K562 (cell line): ENCODE results near the gene ATF7IP. TPM values are rescaled to one million over a fixed set of nuclear protein-coding genes. Genes with fewer than 3 reads are reported as not detected.
A peak's percentile ranks its signal among the peaks of the same experiment; 100 is the strongest.

Experiments
- ATAC-seq: fragments of 200-7000 bp; cut with Tn5 transposase; 3 replicates; pipeline ENCODE4 v1.9.1; 2020; ENCODE audit warnings: moderate library complexity
- BruUV-seq: library from RNA; stranded (reverse); fragments of 400-500 nt; replicated peaks from 2 replicates; lab custom pipeline; 2021; lab: Mats Ljungman, UMichigan
- CTCF ChIA-PET: fragments of 300-600 bp; formaldehyde crosslinking; extraction: SDS; loops from one replicate; lab custom pipeline; 2021; ENCODE audit warnings: low intra/inter-chr PET ratio; lab: Yijun Ruan, JAX
- POLR2A ChIA-PET: fragments of 300-600, 350-650 bp; sonication (Branson Sonifier 250); formaldehyde crosslinking; extraction: SDS; loops from one replicate; lab custom pipeline; 2021; ENCODE audit warnings: antibody characterized with exemption, inconsistent platforms; lab: Yijun Ruan, JAX
- DNase-seq, 4 experiments: peaks; one replicate each; pipeline versions ENCODE4 v3.0.0 to v3.0.0-alpha.2; 2011 to 2018; ENCODE audit warnings: low spot score in 3 of 4, mixed read lengths in 3 of 4; ENCODE audit errors: extremely low read depth in 1 of 4
- FAIRE-seq: peaks from 2 replicates; lab custom pipeline; 2011; peaks lifted over from hg19 to GRCh38; lab: Jason Lieb, UNC
- H2AFZ ChIP-seq: 2 replicates; pipeline ENCODE4 v1.6.0; 2011; ENCODE audit warnings: low read depth, low read length, control low read depth, inconsistent platforms
- H3K27ac ChIP-seq: fragments of 200-600 bp; 3 replicates; pipeline ENCODE4 v1.8.0; 2011; ENCODE audit warnings: low read depth, mild to moderate bottlenecking, control low read depth, inconsistent platforms, low read length, moderate library complexity, mixed read lengths; ENCODE audit errors: extremely low read depth
- H3K27me3 ChIP-seq, 2 experiments: fragments of 300-600 bp in 1 of 2; 2 replicates in 1 of 2; 3 replicates in 1 of 2; pipeline versions ENCODE4 v1.6.0 to v1.8.0; 2011; ENCODE audit warnings: inconsistent platforms in 2 of 2, low read length in 2 of 2, mild to moderate bottlenecking in 1 of 2, mixed read lengths in 1 of 2, moderate library complexity in 1 of 2; ENCODE audit not compliant: control insufficient read depth in 2 of 2, insufficient read depth in 2 of 2
- H3K36me3 ChIP-seq: fragments of 300-600 bp; 3 replicates; pipeline ENCODE4 v1.8.0; 2011; ENCODE audit warnings: mild to moderate bottlenecking, low read length, inconsistent platforms; ENCODE audit not compliant: control insufficient read depth, insufficient read depth
- H3K4me1 ChIP-seq, 2 experiments: fragments of 200-600 bp in 1 of 2; replicated peaks in 1 of 2; 2 replicates in 1 of 2; 3 replicates in 1 of 2; pipeline versions ENCODE4 v1.5.1 to v1.8.0; 2011; ENCODE audit warnings: inconsistent platforms in 2 of 2, low read length in 2 of 2, mild to moderate bottlenecking in 1 of 2, mixed read lengths in 1 of 2, moderate library complexity in 1 of 2; ENCODE audit not compliant: control insufficient read depth in 2 of 2, insufficient read depth in 2 of 2
- H3K4me2 ChIP-seq: 2 replicates; pipeline ENCODE4 v1.6.1; 2011; ENCODE audit warnings: low read length, control low read depth, inconsistent platforms, mixed read lengths; ENCODE audit not compliant: insufficient read depth
- H3K4me3 ChIP-seq: fragments of 200-600 bp; sonication (generic), shearing (Covaris generic); 2 replicates; pipeline ENCODE4 v1.5.1; 2016; ENCODE audit warnings: control low read depth, inconsistent platforms
- H3K79me2 ChIP-seq: fragments of 200-600 bp; 3 replicates; pipeline ENCODE4 v1.8.0; 2011; ENCODE audit warnings: low read length, inconsistent platforms; ENCODE audit not compliant: control insufficient read depth, insufficient read depth
- H3K9ac ChIP-seq, 2 experiments: 2 replicates each; pipeline versions ENCODE4 v1.6.0 to v1.6.1; 2011; ENCODE audit warnings: low read depth in 2 of 2, low read length in 2 of 2, control low read depth in 1 of 2, inconsistent platforms in 1 of 2, mild to moderate bottlenecking in 1 of 2, mixed read lengths in 1 of 2; ENCODE audit not compliant: insufficient read depth in 1 of 2
- H3K9me1 ChIP-seq: one replicate; pipeline ENCODE4 v1.6.0; 2011; ENCODE audit warnings: inconsistent platforms, mild to moderate bottlenecking, low read length, moderate library complexity; ENCODE audit not compliant: control insufficient read depth, insufficient read depth
- H3K9me3 ChIP-seq: replicated peaks from 2 replicates; pipeline ENCODE4 v1.5.1; 2011; ENCODE audit warnings: low read depth, low read length, inconsistent platforms; ENCODE audit not compliant: control insufficient read depth, insufficient read depth
- H4K20me1 ChIP-seq: replicated peaks from 2 replicates; pipeline ENCODE4 v1.6.1; 2011; ENCODE audit warnings: low read length, inconsistent platforms, mixed read lengths; ENCODE audit not compliant: control insufficient read depth, insufficient read depth
- ATF7 ChIP-seq: fragments of 450-650 bp; IDR thresholded peaks from 2 replicates; pipeline ENCODE4 v1.7.1; 2014; ENCODE audit warnings: mild to moderate bottlenecking, moderate library complexity
- FOXA3 ChIP-seq, 2 experiments: fragments of 450-650 bp in 1 of 2; sonication (generic) in 1 of 2; formaldehyde crosslinking; IDR thresholded peaks in 1 of 2; conservative IDR thresholded peaks in 1 of 2; 2 replicates each; pipeline versions ENCODE4 v1.4.0 to v1.8.0; 2020 to 2022; ENCODE audit warnings: mild to moderate bottlenecking in 2 of 2, missing genetic modification reagents in 1 of 2
- FUS ChIP-seq: fragments of 200-400 bp; formaldehyde crosslinking; optimal IDR thresholded peaks from 2 replicates; pipeline ENCODE3; 2017; ENCODE audit warnings: low read depth, low read length
- KLF6 ChIP-seq: fragments of 250-450 bp; sonication (Bioruptor Pico); IDR thresholded peaks from 2 replicates; pipeline ENCODE4 v1.4.0; 2020; ENCODE audit warnings: mild to moderate bottlenecking, moderate library complexity, borderline replicate concordance
- NFXL1 ChIP-seq: fragments of 450-650 bp; formaldehyde crosslinking; IDR thresholded peaks from 2 replicates; pipeline ENCODE4 v1.4.0; 2021; ENCODE audit warnings: mild to moderate bottlenecking
- PBX2 ChIP-seq, 2 experiments: IDR thresholded peaks in 1 of 2; conservative IDR thresholded peaks in 1 of 2; 2 replicates each; pipeline ENCODE4 v1.6.1; 2016; ENCODE audit warnings: low read depth in 2 of 2, mild to moderate bottlenecking in 1 of 2, missing compliant biosample characterization in 1 of 2, missing genetic modification characterization in 1 of 2, moderate library complexity in 1 of 2
- PPARD ChIP-seq: fragments of 250-450 bp; sonication (Bioruptor Pico); IDR thresholded peaks from 2 replicates; pipeline ENCODE4 v1.8.0; 2022; ENCODE audit warnings: inconsistent platforms, mild to moderate bottlenecking, moderate library complexity
- SREBF1 ChIP-seq: fragments of 150-350 bp; IDR thresholded peaks from 2 replicates; pipeline ENCODE4 v1.6.1; 2014; ENCODE audit warnings: antibody characterized with exemption, low read depth, low read length, borderline replicate concordance
- TOE1 ChIP-seq, 2 experiments: fragments of 450-650 bp in 1 of 2; sonication (generic) in 1 of 2; formaldehyde crosslinking in 1 of 2; IDR thresholded peaks; 2 replicates each; pipeline versions ENCODE4 v1.7.1 to v1.8.0; 2016 to 2022; ENCODE audit warnings: borderline replicate concordance in 2 of 2, mild to moderate bottlenecking in 2 of 2, antibody characterized with exemption in 1 of 2, inconsistent platforms in 1 of 2, low read depth in 1 of 2, missing genetic modification reagents in 1 of 2, moderate library complexity in 1 of 2
- ZBTB34 ChIP-seq: fragments of 250-450 bp; sonication (Bioruptor Pico); IDR thresholded peaks from 2 replicates; pipeline ENCODE4 v1.8.0; 2021; ENCODE audit warnings: mild to moderate bottlenecking, moderate library complexity
- ZNF239 ChIP-seq: fragments of 250-450 bp; sonication (Bioruptor Pico); IDR thresholded peaks from 2 replicates; pipeline ENCODE4 v1.4.0; 2020; ENCODE audit warnings: mild to moderate bottlenecking
- ZNF395 ChIP-seq: fragments of 200-800 bp; sonication (Bioruptor generic); IDR thresholded peaks from 2 replicates; pipeline ENCODE4 v1.6.1; 2017; ENCODE audit warnings: missing genetic modification characterization, missing compliant biosample characterization
- WGBS: fragments of 100-300 bp; shearing (Covaris generic); methylation state at CpG from one replicate; pipeline ENCODE4 v1.1.6; 2016; ENCODE audit warnings: low coverage, mixed read lengths; ENCODE audit not compliant: insufficient coverage; ENCODE audit errors: missing lambda C conversion rate; 5-methylcytosine and 5-hydroxymethylcytosine counted together
- in situ Hi-C: fragments of 300-500 bp; cut with MboI; formaldehyde crosslinking; loops from 4 replicates; pipeline ENCODE4 v1.15.0; 2018; ENCODE audit warnings: inconsistent platforms, mixed read lengths
- intact Hi-C: fragments of 100-400 bp; cut with micrococcal nuclease; formaldehyde crosslinking; loops from 2 replicates; pipeline ENCODE4 v1.14.2; 2022
- polyA plus RNA-seq, 8 experiments: library from polyadenylated mRNA; depleted of rRNA in 4 of 8; stranded (reverse) in 5 of 8; unstranded in 3 of 8; fragments of >200 nt; fragmentation: Nextera tagmentation in 2 of 8; fragmentation: Illumina TruSeq in 1 of 8; extraction: Ambion mirVana in 2 of 8; extraction: Trizol in 1 of 8; gene quantifications; 2 replicates each; pipeline versions ENCODE4 v1.2.1 to v1.2.3, GENCODE V29; 2011 to 2014; ENCODE audit warnings: inconsistent platforms in 1 of 8, missing spikeins in 1 of 8
- total RNA-seq, 7 experiments: library from RNA; depleted of rRNA in 6 of 7; stranded (reverse); fragments of >200 nt in 6 of 7; fragmentation: Illumina TruSeq in 2 of 7; extraction: Trizol in 2 of 7; gene quantifications; 2 replicates each; pipeline versions ENCODE4 v1.2.1 to v1.2.3, GENCODE V29; 2011 to 2021; ENCODE audit warnings: low replicate concordance in 1 of 7

The ATF7IP gene
- total and polyA plus RNA-seq, 9 of the 15 experiments (the other 6 are each of a cell fraction or from before 2014, with no cell fraction given): 2.8 to 27.1 (median 11.0) TPM

GRCh38 chr12:14390449-14390848 lies 25.0 kb downstream of the ATF7IP start:
- DNase-seq (no peak), FAIRE-seq (no peak), ATAC-seq (no peak)
- no peak overlapping the region for H2AFZ ChIP-seq
- CTCF ChIA-PET: no interaction called here
- H3K9me1 ChIP-seq: no peaks in the 10 kb centered on the region
- H3K4me1 ChIP-seq: peaks cover 0 to 5% of the 10 kb centered on the region in 2 experiments; a peak in 2 of 5 replicates
- BruUV-seq: no TSS peak
- H3K27me3 ChIP-seq: no peaks in the 10 kb centered on the region
- no peaks in the 10 kb centered on the region for H3K9me3 ChIP-seq
- no peak overlapping the region for H3K4me3 ChIP-seq
- H4K20me1 ChIP-seq: no peaks in the 10 kb centered on the region
- peaks cover 8% of the 10 kb centered on the region; the same call in 1 of the 3 replicates for H3K36me3 ChIP-seq
- intact Hi-C loops (no loop called here), in situ Hi-C loops (no loop called here)
- no peak overlapping the region for H3K4me2 ChIP-seq
- WGBS: 79% methylated on average over 3 of the region's 3 CpGs
- no peak overlapping the region for H3K9ac ChIP-seq
- peaks cover 97% of the 10 kb centered on the region for H3K79me2 ChIP-seq
- H3K27ac ChIP-seq: peak overlapping the region; percentile 34; the same call in 1 of the 3 replicates
- POLR2A ChIA-PET: no interaction called here
- TF ChIP-seq KLF6 (CRISPR knock-in tag): no peak
- no peak for TF ChIP-seq PBX2 (CRISPR knock-in tag; IDR thresholded peaks at IDR 0.05; ENCODE audit: low read depth)
- no peak for TF ChIP-seq PBX2 (tag; conservative IDR thresholded peaks at IDR 0.05; ENCODE audit: low read depth)
- TF ChIP-seq ZNF395: no peak
- TF ChIP-seq TOE1 (IDR thresholded peaks at IDR 0.05; ENCODE audit: borderline replicate concordance): no peak
- TF ChIP-seq TOE1 (CRISPR knock-in tag; IDR thresholded peaks at IDR 0.05; ENCODE audit: borderline replicate concordance, low read depth): no peak
- no peak for TF ChIP-seq ATF7
- no peak for TF ChIP-seq ZBTB34 (CRISPR knock-in tag)
- no peak for TF ChIP-seq NFXL1
- no peak for TF ChIP-seq SREBF1
- TF ChIP-seq PPARD (CRISPR knock-in tag): no peak
- no peak for TF ChIP-seq FUS
- TF ChIP-seq FOXA3 (CRISPR knock-in tag; conservative IDR thresholded peaks at IDR 0.05 in 1 of 2, IDR thresholded peaks at IDR 0.05 in 1 of 2): no peak
- TF ChIP-seq ZNF239 (CRISPR knock-in tag): no peak
